CD4-positive, CD25-positive, alpha-beta regulatory T cell (primary cell): ENCODE measurements around the gene SLC8A1. TPM values are rescaled to one million over a fixed set of nuclear protein-coding genes. Genes with fewer than 3 reads are reported as not detected.

ENCODE experiments used
- ATAC-seq, 2 donors: fragments of 150-1000 bp; cut with Tn5 transposase; one replicate each; pipeline ENCODE4 v1.10.0; 2021; ENCODE audit warnings: low read depth in 2 of 2, moderate number of reproducible peaks in 2 of 2, moderate library complexity in 1 of 2
- DNase-seq, 3 donors: peaks; one replicate each; pipeline versions ENCODE4 v3.0.0 to v3.0.0-alpha.2; 2012 to 2022; ENCODE audit warnings: mixed read lengths in 1 of 3
- H3K27ac ChIP-seq: one replicate; pipeline ENCODE4 v1.7.0; 2013; ENCODE audit warnings: mild to moderate bottlenecking, low read length; ENCODE audit not compliant: insufficient read depth, poor library complexity, severe bottlenecking
- H3K27me3 ChIP-seq: one replicate; pipeline ENCODE4 v1.7.0; 2013; ENCODE audit warnings: low read length; ENCODE audit not compliant: control insufficient read depth, insufficient read depth
- H3K36me3 ChIP-seq: one replicate; pipeline ENCODE4 v1.7.0; 2013; ENCODE audit warnings: mild to moderate bottlenecking, low read length, moderate library complexity; ENCODE audit not compliant: control insufficient read depth, insufficient read depth
- H3K4me1 ChIP-seq: 2 replicates; pipeline ENCODE4 v1.7.0; 2013; ENCODE audit warnings: mild to moderate bottlenecking, low read length; ENCODE audit not compliant: insufficient read depth, control insufficient read depth, poor library complexity, severe bottlenecking
- H3K4me3 ChIP-seq: one replicate; pipeline ENCODE4 v1.7.0; 2013; ENCODE audit warnings: low read depth, mild to moderate bottlenecking, low read length, moderate library complexity
- H3K9me3 ChIP-seq, 2 experiments: 1 replicate in 1 of 2; 2 replicates in 1 of 2; pipeline ENCODE4 v1.7.0; 2013; ENCODE audit warnings: low read length in 2 of 2, mild to moderate bottlenecking in 1 of 2, moderate library complexity in 1 of 2; ENCODE audit not compliant: control insufficient read depth in 2 of 2
- H3K27ac Mint-ChIP-seq, 3 donors: one replicate each; pipeline ENCODE4 v1.8.0; 2020 to 2022; ENCODE audit warnings: mild to moderate bottlenecking in 3 of 3, mixed read lengths in 3 of 3, moderate library complexity in 2 of 3
- H3K27me3 Mint-ChIP-seq: one replicate; pipeline ENCODE4 v1.8.0; 2022; ENCODE audit warnings: mild to moderate bottlenecking, mixed read lengths
- H3K36me3 Mint-ChIP-seq: one replicate; pipeline ENCODE4 v1.8.0; 2020; ENCODE audit warnings: mixed read lengths
- H3K4me1 Mint-ChIP-seq, 4 donors: one replicate each; pipeline ENCODE4 v1.8.0; 2020 to 2022; ENCODE audit warnings: mixed read lengths in 4 of 4, mild to moderate bottlenecking in 1 of 4
- H3K4me3 Mint-ChIP-seq, 4 donors: one replicate each; pipeline ENCODE4 v1.8.0; 2020 to 2022; ENCODE audit warnings: mild to moderate bottlenecking in 4 of 4, mixed read lengths in 4 of 4, moderate library complexity in 3 of 4
- H3K9me3 Mint-ChIP-seq, 7 donors: one replicate each; pipeline ENCODE4 v1.8.0; 2020 to 2022; ENCODE audit warnings: mixed read lengths in 7 of 7, mild to moderate bottlenecking in 3 of 7, moderate library complexity in 2 of 7
- polyA plus RNA-seq, 4 donors: library from polyadenylated mRNA; unstranded; fragments of 300-500 nt; fragmentation: Illumina TruSeq; gene quantifications; one replicate each; pipeline ENCODE4 v1.2.3, GENCODE V29; 2021
- total RNA-seq: library from RNA; stranded (reverse); gene quantifications from one replicate; pipeline ENCODE4 v1.2.3, GENCODE V29; 2022

SLC8A1 gene
- total and polyA plus RNA-seq, 5 donors from 2014 or later, result 0.22 to 0.43 TPM; not detected in 3

DNA sequence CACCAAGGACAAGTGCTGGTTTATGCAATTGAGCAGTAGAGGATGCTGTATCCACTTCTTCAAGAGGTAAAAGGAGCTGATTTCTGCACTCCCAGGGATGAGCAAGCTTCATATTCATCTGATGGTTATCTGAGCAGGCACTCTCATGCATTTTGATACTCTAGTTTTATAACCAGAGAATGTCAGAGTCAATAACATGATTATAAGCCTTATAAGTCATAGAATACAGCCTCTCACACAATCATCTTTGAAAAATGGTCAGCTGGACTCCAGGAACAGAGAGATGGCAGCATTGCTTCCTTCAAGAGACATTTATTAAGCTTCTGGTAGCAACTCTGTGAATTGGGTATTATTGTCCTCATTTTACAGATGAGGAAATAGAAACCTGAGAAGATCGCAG, 167.1 kb downstream of the SLC8A1 start:
- Histone ChIP-seq H3K36me3 (no peaks in the 10 kb centered on the region), H3K27ac (no peak overlapping the region), H3K27me3 (no peaks in the 10 kb centered on the region), H3K4me3 (no peak overlapping the region), H3K4me1 (no peaks in the 10 kb centered on the region), H3K9me3 (no peaks in the 10 kb centered on the region)
- no peaks in the 10 kb centered on the region for H3K36me3 Mint-ChIP-seq
- no peak for DNase-seq
- H3K4me3 Mint-ChIP-seq, result no peak overlapping the region
- no peaks in the 10 kb centered on the region for H3K27me3 Mint-ChIP-seq
- ATAC-seq, result no peak
- H3K27ac Mint-ChIP-seq, result no peak overlapping the region
- H3K4me1 Mint-ChIP-seq, result peaks cover 0 to under 1% (median 0%) of the 10 kb centered on the region in 4 donors
- H3K9me3 Mint-ChIP-seq, result peaks cover 0 to 2% (median 0%) of the 10 kb centered on the region in 7 donors

GRCh38 chr2:40283111-40283909, 168.6 kb downstream of the SLC8A1 start:
- Histone ChIP-seq H3K27ac (no peak overlapping the region), H3K36me3 (no peaks in the 10 kb centered on the region), H3K9me3 (no peaks in the 10 kb centered on the region), H3K27me3 (no peaks in the 10 kb centered on the region), H3K4me1 (no peaks in the 10 kb centered on the region), H3K4me3 (no peak overlapping the region)
- Mint-ChIP-seq H3K27me3 (no peaks in the 10 kb centered on the region), H3K4me1 (no peaks in the 10 kb centered on the region), H3K4me3 (no peak overlapping the region), H3K27ac (no peak overlapping the region), H3K36me3 (no peaks in the 10 kb centered on the region), H3K9me3 (peaks cover 0 to 2% (median 0%) of the 10 kb centered on the region in 7 donors)
- no peak for DNase-seq
- no peak for ATAC-seq

GRCh38 chr2:40282428-40282827, 169.5 kb downstream of the SLC8A1 start:
- no peak overlapping the region for H3K4me3 Mint-ChIP-seq
- Histone ChIP-seq H3K27me3 (no peaks in the 10 kb centered on the region), H3K27ac (no peak overlapping the region), H3K4me3 (no peak overlapping the region), H3K36me3 (no peaks in the 10 kb centered on the region), H3K9me3 (no peaks in the 10 kb centered on the region), H3K4me1 (no peaks in the 10 kb centered on the region)
- no peak for ATAC-seq
- DNase-seq, result no peak
- H3K9me3 Mint-ChIP-seq, result peaks cover 0 to 2% (median 0%) of the 10 kb centered on the region in 7 donors
- no peaks in the 10 kb centered on the region for H3K27me3 Mint-ChIP-seq
- no peak overlapping the region for H3K27ac Mint-ChIP-seq
- no peaks in the 10 kb centered on the region for H3K4me1 Mint-ChIP-seq
- H3K36me3 Mint-ChIP-seq, result no peaks in the 10 kb centered on the region

GRCh38 chr2:40281021-40281940, 170.6 kb downstream of the SLC8A1 start:
- Mint-ChIP-seq H3K27ac (no peak overlapping the region), H3K9me3 (peaks cover 0 to 2% (median 0%) of the 10 kb centered on the region in 7 donors), H3K4me3 (no peak overlapping the region), H3K27me3 (no peaks in the 10 kb centered on the region), H3K36me3 (no peaks in the 10 kb centered on the region), H3K4me1 (no peaks in the 10 kb centered on the region)
- no peak overlapping the region for H3K4me3 ChIP-seq
- H3K9me3 ChIP-seq, result no peaks in the 10 kb centered on the region
- H3K27me3 ChIP-seq, result no peaks in the 10 kb centered on the region
- H3K36me3 ChIP-seq, result no peaks in the 10 kb centered on the region
- H3K27ac ChIP-seq, result no peak overlapping the region
- ATAC-seq (no peak), DNase-seq (no peak)
- no peaks in the 10 kb centered on the region for H3K4me1 ChIP-seq

DNA sequence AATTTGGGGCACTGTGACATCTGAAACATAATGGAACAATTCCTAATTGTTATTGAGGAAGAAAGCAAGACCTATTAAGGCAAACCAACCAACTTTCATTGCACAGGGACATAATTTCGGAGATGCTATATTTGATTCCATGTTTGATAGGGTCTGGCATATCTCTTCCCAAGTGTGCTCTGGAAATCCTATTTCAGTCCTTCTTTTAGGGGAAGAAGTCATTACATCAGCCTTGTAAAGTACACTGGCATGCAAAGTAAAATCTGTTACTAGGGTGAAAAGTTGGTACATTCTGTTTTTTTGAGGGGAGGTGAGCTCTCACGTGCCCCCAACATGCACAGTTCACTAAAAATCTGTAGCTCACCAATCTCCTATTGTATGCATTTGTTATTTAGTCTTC, 172.4 kb downstream of the SLC8A1 start:
- no peak overlapping the region for H3K4me3 Mint-ChIP-seq
- H3K36me3 Mint-ChIP-seq, result no peaks in the 10 kb centered on the region
- H3K27me3 Mint-ChIP-seq, result no peaks in the 10 kb centered on the region
- peaks cover 0 to 2% (median 0%) of the 10 kb centered on the region in 7 donors for H3K9me3 Mint-ChIP-seq
- no peaks in the 10 kb centered on the region for H3K4me1 ChIP-seq
- no peaks in the 10 kb centered on the region for H3K9me3 ChIP-seq
- DNase-seq, result no peak
- no peaks in the 10 kb centered on the region for H3K27me3 ChIP-seq
- ATAC-seq, result no peak
- H3K4me3 ChIP-seq, result no peak overlapping the region
- H3K27ac Mint-ChIP-seq, result no peak overlapping the region
- H3K4me1 Mint-ChIP-seq, result no peaks in the 10 kb centered on the region
- no peaks in the 10 kb centered on the region for H3K36me3 ChIP-seq
- H3K27ac ChIP-seq, result no peak overlapping the region

- no peak overlapping the region for H3K27ac Mint-ChIP-seq
- no peaks in the 10 kb centered on the region for H3K36me3 Mint-ChIP-seq
- no peaks in the 10 kb centered on the region for H3K36me3 ChIP-seq
- no peak for ATAC-seq
- no peaks in the 10 kb centered on the region for H3K4me1 Mint-ChIP-seq
- no peak overlapping the region for H3K4me3 ChIP-seq
- H3K27me3 Mint-ChIP-seq, result no peaks in the 10 kb centered on the region
- no peak overlapping the region for H3K27ac ChIP-seq
- no peaks in the 10 kb centered on the region for H3K9me3 ChIP-seq
- DNase-seq, result no peak
- peaks cover 0 to 2% (median 0%) of the 10 kb centered on the region in 7 donors for H3K9me3 Mint-ChIP-seq
- no peaks in the 10 kb centered on the region for H3K4me1 ChIP-seq
- H3K27me3 ChIP-seq, result no peaks in the 10 kb centered on the region
- H3K4me3 Mint-ChIP-seq, result no peak overlapping the region
Observed at GRCh38 chr2:40279001-40279400, 172.9 kb downstream of the SLC8A1 start.

GRCh38 chr2:40276076-40276475, 175.8 kb downstream of the SLC8A1 start:
- ATAC-seq, result no peak
- Mint-ChIP-seq H3K27me3 (no peaks in the 10 kb centered on the region), H3K9me3 (peaks cover 0 to 2% (median 0%) of the 10 kb centered on the region in 7 donors), H3K4me1 (no peaks in the 10 kb centered on the region), H3K4me3 (no peak overlapping the region), H3K36me3 (no peaks in the 10 kb centered on the region), H3K27ac (no peak overlapping the region)
- Histone ChIP-seq H3K4me3 (no peak overlapping the region), H3K27ac (no peak overlapping the region), H3K4me1 (no peaks in the 10 kb centered on the region), H3K27me3 (no peaks in the 10 kb centered on the region), H3K36me3 (no peaks in the 10 kb centered on the region), H3K9me3 (no peaks in the 10 kb centered on the region)
- no peak for DNase-seq
